Ascending aorta (tissue), 2 donors: ENCODE measurements around the gene TNIK. TPM values are rescaled to one million over a fixed set of nuclear protein-coding genes. Genes with fewer than 3 reads are reported as not detected.

ENCODE experiments used
- DNase-seq, 2 donors: peaks; one replicate each; pipeline ENCODE4 v3.0.0-alpha.2; 2019; ENCODE audit warnings: low spot score in 2 of 2
- H3K27ac ChIP-seq, 2 donors: fragments of 200-600 bp; sonication (generic); one replicate each; pipeline ENCODE4 v1.5.1; 2016 to 2017; ENCODE audit warnings: mild to moderate bottlenecking in 1 of 2
- H3K27me3 ChIP-seq: fragments of 200-600 bp; sonication (generic); one replicate; pipeline ENCODE4 v1.5.1; 2017
- H3K36me3 ChIP-seq, 2 donors: fragments of 200-600 bp; sonication (generic); one replicate each; pipeline ENCODE4 v1.5.1; 2016
- H3K4me1 ChIP-seq, 2 donors: fragments of 200-600 bp; sonication (generic); one replicate each; pipeline ENCODE4 v1.5.1; 2016 to 2017; ENCODE audit warnings: mild to moderate bottlenecking in 1 of 2
- H3K4me3 ChIP-seq, 2 donors: fragments of 200-600 bp; sonication (generic); one replicate each; pipeline ENCODE4 v1.5.1; 2016 to 2017; ENCODE audit warnings: mild to moderate bottlenecking in 1 of 2
- H3K9me3 ChIP-seq, 2 donors: fragments of 200-600 bp; sonication (generic); one replicate each; pipeline ENCODE4 v1.5.1; 2016
- intact Hi-C: fragments of 100-400 bp; cut with DNase I; formaldehyde crosslinking; loops from one replicate; pipeline ENCODE4 v1.15.1; 2023
- total RNA-seq: library from RNA; depleted of rRNA; stranded (reverse); fragments of >200 nt; gene quantifications from one replicate; pipeline ENCODE4 v1.1.0, GENCODE V29; 2016
- TF ChIP-seq, protein P1 (sequence below), 3 experiments: fragments of 200-600 bp in 2 of 3; fragments of 450-650 bp in 1 of 3; sonication (generic) in 2 of 3; IDR thresholded peaks; one replicate each; pipeline ENCODE4 v1.5.1; 2016 to 2019; ENCODE audit warnings: antibody characterized with exemption in 3 of 3, mild to moderate bottlenecking in 1 of 3, moderate library complexity in 1 of 3

Gene TNIK
- total RNA-seq, 1 donor from 2014 or later: 0.75 TPM

DNA sequence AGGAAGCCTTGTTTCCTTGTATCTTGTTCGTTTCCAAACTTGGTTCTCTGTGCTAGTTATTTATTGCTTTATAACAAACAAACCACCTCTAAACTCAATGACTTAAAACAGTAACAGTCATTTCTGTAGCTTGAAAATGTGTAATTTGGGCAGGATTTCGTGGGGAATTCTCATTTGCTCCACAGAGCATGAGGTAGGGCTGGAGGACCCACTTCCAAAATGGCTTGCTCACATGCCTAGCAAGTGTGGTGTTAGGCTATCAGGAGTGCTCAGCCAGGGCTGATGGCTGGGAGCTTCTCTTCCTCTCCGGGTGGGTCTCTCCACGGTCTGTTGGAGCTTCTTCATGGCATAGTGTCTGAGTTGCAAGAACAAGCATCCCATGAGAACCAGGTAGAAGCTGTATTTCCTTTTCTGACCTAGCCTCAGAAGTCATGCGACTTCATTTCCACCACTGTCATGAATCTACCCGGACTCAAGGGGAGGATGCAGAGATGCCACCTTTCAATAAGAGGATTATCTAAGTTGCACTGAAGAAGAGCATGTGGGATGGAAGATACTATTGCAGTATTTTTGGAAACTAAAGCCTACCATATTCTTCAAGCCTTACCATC is 8.2 kb upstream of the TNIK start:
- H3K27ac ChIP-seq: no peak overlapping the region
- intact Hi-C loops: loop anchor here (10.0 kb wide), 1 partner anchor 184 kb away; no protein-coding TSS in a partner anchor
- TF ChIP-seq, protein P1, sequence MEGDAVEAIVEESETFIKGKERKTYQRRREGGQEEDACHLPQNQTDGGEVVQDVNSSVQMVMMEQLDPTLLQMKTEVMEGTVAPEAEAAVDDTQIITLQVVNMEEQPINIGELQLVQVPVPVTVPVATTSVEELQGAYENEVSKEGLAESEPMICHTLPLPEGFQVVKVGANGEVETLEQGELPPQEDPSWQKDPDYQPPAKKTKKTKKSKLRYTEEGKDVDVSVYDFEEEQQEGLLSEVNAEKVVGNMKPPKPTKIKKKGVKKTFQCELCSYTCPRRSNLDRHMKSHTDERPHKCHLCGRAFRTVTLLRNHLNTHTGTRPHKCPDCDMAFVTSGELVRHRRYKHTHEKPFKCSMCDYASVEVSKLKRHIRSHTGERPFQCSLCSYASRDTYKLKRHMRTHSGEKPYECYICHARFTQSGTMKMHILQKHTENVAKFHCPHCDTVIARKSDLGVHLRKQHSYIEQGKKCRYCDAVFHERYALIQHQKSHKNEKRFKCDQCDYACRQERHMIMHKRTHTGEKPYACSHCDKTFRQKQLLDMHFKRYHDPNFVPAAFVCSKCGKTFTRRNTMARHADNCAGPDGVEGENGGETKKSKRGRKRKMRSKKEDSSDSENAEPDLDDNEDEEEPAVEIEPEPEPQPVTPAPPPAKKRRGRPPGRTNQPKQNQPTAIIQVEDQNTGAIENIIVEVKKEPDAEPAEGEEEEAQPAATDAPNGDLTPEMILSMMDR (IDR thresholded peaks at IDR 0.05): no peak
- H3K4me1 ChIP-seq: peaks cover 0 to 3% of the 10 kb centered on the region in 2 donors
- H3K27me3 ChIP-seq: no peaks in the 10 kb centered on the region
- H3K4me3 ChIP-seq: no peak overlapping the region
- DNase-seq: no peak
- no peaks in the 10 kb centered on the region for H3K36me3 ChIP-seq
- H3K9me3 ChIP-seq: no peaks in the 10 kb centered on the region

DNA sequence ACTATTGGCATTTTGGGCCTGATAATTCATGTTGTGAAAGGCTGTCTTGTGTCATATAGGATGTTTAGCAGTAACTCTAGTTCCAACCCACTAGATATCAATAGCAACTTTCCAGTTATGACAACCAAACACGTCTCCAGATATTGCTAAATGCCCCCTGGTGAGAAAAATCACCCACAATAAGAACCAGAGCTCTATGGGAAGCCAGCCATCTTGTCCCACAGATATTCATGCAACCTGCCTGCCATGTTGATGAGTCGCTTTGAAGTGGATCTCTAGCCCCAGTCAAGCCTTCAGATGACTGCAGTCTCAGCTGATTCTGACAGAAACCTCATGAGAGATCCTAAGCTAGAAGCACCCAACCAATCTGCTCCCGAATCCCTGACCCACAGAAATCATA is 5.6 kb upstream of the TNIK start:
- Histone ChIP-seq H3K27me3 (no peaks in the 10 kb centered on the region), H3K9me3 (no peaks in the 10 kb centered on the region), H3K4me1 (peaks cover 0 to 6% of the 10 kb centered on the region in 2 donors), H3K27ac (no peak overlapping the region), H3K4me3 (no peak overlapping the region), H3K36me3 (no peaks in the 10 kb centered on the region)
- DNase-seq: no peak
- intact Hi-C loops: loop anchor here (10.0 kb wide), 1 partner anchor 181 kb away; no protein-coding TSS in a partner anchor
- TF ChIP-seq, protein P1 (IDR thresholded peaks at IDR 0.05): no peak

DNA sequence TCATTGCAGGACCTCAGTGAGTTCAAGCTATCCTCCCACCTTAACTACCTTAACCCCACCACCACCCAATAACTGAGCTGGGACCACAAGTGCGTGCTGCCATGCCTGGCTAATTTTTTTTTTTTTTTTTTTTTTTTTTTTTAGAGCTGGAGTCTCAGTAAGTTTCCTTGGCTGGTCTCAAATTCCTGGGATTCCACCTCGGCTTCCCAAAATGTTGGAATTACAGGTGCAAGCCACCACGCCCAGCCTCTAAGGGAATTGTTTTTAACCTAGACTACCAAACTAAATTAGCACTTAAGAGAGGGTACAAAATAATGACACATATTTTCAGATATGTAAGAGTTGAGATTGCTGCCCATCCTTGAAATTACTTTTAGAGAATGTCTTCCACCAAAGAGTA is 4.3 kb upstream of the TNIK start:
- H3K4me1 ChIP-seq: peaks cover 0 to 5% of the 10 kb centered on the region in 2 donors
- no peaks in the 10 kb centered on the region for H3K27me3 ChIP-seq
- no peaks in the 10 kb centered on the region for H3K9me3 ChIP-seq
- no peak overlapping the region for H3K27ac ChIP-seq
- H3K36me3 ChIP-seq: no peaks in the 10 kb centered on the region
- no peak for DNase-seq
- H3K4me3 ChIP-seq: no peak overlapping the region
- TF ChIP-seq, protein P1 (IDR thresholded peaks at IDR 0.05): no peak
- intact Hi-C loops: loop anchor here (5.0 to 10.0 kb wide), 2 partner anchors 180 to 277 kb away; no protein-coding TSS in a partner anchor

DNA sequence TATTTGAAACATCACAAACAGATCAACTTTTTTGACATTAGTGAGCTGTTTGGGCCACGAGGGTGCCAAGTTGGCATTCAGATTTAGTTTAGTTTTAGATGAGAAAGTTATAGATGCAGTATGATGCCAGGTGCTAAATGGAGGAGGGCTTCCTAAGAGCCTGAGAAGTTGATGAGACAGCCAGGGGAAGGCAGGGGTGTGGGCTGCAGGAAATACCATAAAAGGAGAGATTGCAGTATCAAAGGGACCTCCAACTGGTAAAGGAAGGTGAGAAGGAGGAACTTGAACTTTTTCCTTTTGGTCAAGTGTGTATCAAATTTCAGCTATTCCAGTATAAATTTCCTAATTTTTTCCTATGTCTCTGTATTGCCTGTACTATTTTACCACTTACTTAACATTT is 2.0 kb upstream of the TNIK start:
- H3K9me3 ChIP-seq: no peaks in the 10 kb centered on the region
- no peak overlapping the region for H3K4me3 ChIP-seq
- H3K27ac ChIP-seq: no peak overlapping the region
- H3K4me1 ChIP-seq: peaks cover 0 to 4% of the 10 kb centered on the region in 2 donors
- no peak for DNase-seq
- intact Hi-C loops: loop anchor here (5.0 to 10.0 kb wide), 2 partner anchors 177 to 275 kb away; no protein-coding TSS in a partner anchor
- H3K36me3 ChIP-seq: no peaks in the 10 kb centered on the region
- H3K27me3 ChIP-seq: no peaks in the 10 kb centered on the region
- TF ChIP-seq, protein P1 (IDR thresholded peaks at IDR 0.05): no peak

DNA sequence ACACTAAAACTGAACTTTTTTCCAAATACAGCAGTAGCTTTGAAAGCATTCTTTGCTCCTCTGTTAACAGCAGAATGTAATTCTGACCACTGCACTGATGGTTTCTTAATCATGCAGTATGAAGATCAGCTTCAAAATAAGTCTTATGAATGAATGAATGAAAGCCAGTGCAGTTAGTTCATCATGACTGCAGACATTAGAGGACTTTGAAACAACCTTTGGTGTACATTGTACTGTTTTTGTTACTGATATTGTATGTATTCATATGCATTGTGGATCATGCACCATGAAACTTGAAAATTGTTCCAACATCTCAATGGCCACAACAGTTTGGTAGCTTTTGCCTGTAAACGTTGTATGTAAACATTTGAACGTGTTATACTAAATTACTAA is 1.3 kb upstream of the TNIK start:
- H3K36me3 ChIP-seq: no peaks in the 10 kb centered on the region
- H3K9me3 ChIP-seq: no peaks in the 10 kb centered on the region
- no peaks in the 10 kb centered on the region for H3K27me3 ChIP-seq
- intact Hi-C loops: loop anchor here (5.0 to 10.0 kb wide), 2 partner anchors 177 to 274 kb away; no protein-coding TSS in a partner anchor
- peak overlapping the region in 1 of 2 donors; percentile 32 for H3K27ac ChIP-seq
- H3K4me3 ChIP-seq: peak overlapping the region; percentile 73 to 93
- TF ChIP-seq, protein P1 (IDR thresholded peaks at IDR 0.05): no peak
- DNase-seq: no peak
- H3K4me1 ChIP-seq: peaks cover 0 to 4% of the 10 kb centered on the region in 2 donors
